ENCODE results near the gene PCDHB4.
A peak's percentile ranks its signal among the peaks of the same experiment; 100 is the strongest.
"Not testable (repeated sequence)": the region's sequence is repeated elsewhere in the genome, so short reads cannot be mapped to it uniquely, and the experiment has no call there.

PCDHB4 gene

DNA sequence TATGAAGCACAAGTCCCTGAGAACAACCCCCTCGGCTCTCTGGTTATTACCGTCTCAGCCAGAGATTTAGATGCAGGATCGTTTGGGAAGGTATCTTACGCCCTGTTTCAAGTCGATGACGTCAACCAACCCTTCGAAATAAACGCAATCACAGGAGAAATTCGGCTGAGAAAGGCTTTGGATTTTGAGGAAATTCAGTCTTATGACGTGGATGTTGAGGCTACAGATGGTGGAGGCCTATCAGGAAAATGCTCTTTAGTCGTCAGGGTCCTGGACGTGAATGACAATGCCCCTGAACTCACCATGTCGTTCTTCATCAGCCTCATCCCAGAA, 29.3 kb downstream of the PCDHB4 start:
- POLR2A ChIA-PET: no interaction called here
- CTCF ChIA-PET: no interaction called here
- TF ChIP-seq CTBP1 (IDR thresholded peaks at IDR 0.05; ENCODE audit: borderline replicate concordance): no peak
- TF ChIP-seq LEF1 (IDR thresholded peaks at IDR 0.05; ENCODE audit: borderline replicate concordance): no peak
- no peak for TF ChIP-seq FOXK2 (IDR thresholded peaks at IDR 0.05)
- TF ChIP-seq ARNT (IDR thresholded peaks at IDR 0.05): no peak
- TF ChIP-seq ELF4 (IDR thresholded peaks at IDR 0.05): no peak
- no peak for TF ChIP-seq TARDBP (IDR thresholded peaks at IDR 0.05)
- TF ChIP-seq L3MBTL2 (conservative IDR thresholded peaks at IDR 0.05): no peak
- no peak for TF ChIP-seq BHLHE40 (IDR thresholded peaks at IDR 0.05; ENCODE audit: borderline replicate concordance)
- no peak for TF ChIP-seq FOXA1 (IDR thresholded peaks at IDR 0.05)
- no peak for TF ChIP-seq SP1 (IDR thresholded peaks at IDR 0.05)
- TF ChIP-seq SUZ12 (IDR thresholded peaks at IDR 0.05): no peak
- no peak for TF ChIP-seq NFRKB (IDR thresholded peaks at IDR 0.05)
- TF ChIP-seq PKNOX1 (IDR thresholded peaks at IDR 0.05): no peak
- no peak for TF ChIP-seq FOXM1 (IDR thresholded peaks at IDR 0.05; ENCODE audit: borderline replicate concordance)
- no peak for TF ChIP-seq ZNF384 (IDR thresholded peaks at IDR 0.05)
- TF ChIP-seq HDGF (IDR thresholded peaks at IDR 0.05; ENCODE audit: borderline replicate concordance): no peak
- DNase-seq (ENCODE audit: extremely low spot score): no peak

DNA sequence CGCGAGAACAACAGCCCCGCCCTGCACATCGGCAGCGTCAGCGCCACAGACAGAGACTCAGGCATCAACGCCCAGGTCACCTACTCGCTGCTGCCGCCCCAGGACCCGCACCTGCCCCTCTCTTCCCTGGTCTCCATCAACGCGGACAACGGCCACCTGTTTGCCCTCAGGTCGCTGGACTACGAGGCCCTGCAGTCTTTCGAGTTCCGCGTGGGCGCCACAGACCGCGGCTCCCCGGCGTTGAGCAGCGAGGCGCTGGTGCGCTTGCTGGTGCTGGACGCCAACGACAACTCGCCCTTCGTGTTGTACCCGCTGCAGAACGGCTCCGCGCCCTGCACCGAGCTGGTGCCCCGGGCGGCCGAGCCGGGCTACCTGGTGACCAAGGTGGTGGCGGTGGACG, 30.0 kb downstream of the PCDHB4 start:
- CTCF ChIA-PET; POLR2A ChIA-PET; DNase-seq (ENCODE audit: extremely low spot score): not testable (repeated sequence)

DNA sequence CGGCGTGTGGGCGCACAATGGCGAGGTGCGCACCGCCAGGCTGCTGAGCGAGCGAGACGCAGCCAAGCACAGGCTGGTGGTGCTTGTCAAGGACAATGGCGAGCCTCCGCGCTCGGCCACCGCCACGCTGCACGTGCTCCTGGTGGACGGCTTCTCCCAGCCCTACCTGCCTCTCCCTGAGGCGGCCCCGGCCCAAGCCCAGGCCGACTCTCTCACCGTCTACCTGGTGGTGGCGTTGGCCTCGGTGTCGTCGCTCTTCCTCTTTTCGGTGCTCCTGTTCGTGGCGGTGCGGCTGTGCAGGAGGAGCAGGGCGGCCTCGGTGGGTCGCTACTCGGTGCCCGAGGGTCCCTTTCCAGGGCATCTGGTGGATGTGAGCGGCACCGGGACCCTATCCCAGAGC, 30.5 kb downstream of the PCDHB4 start:
- DNase-seq (ENCODE audit: extremely low spot score); POLR2A ChIA-PET; CTCF ChIA-PET: not testable (repeated sequence)

DNA sequence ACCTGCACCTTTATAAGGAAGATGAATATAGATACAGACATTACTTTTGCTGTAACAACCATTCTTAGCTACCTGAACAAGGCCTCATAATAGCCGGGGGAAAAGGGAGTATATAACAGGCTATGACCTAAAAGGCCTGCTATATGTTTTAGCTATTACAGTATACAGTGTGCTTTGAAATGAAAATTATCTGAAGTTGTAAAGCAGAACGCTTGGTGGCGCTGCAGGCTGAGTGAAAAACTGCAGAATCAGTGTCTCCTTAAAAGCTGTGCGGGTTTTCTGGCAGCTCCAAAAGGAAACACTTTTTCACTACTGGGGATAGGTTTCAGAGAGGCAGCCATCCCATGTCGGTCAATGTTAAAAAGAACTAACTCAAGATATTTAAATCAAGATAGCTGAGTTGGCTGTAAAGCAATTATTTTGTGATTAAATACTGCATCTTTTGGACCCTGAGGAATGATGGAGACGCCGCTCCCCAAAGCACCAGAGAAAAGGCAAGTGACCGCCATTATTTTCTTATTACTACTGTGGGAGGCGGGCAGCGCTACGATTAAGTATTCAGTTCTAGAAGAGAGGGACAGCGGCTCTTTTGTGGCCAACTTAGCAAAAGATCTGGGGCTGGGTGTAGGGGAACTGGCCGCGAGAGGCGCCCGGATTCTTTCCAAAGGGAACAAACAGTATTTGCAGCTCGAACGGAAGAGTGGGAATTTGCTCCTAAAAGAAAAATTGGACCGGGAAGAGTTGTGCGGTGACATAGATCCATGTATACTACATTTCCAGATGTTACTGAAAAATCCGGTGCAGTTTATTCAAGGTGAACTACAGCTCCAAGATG, 34.1 kb downstream of the PCDHB4 start:
- DNase-seq (ENCODE audit: extremely low spot score): no peak
- CTCF ChIA-PET: interaction anchor here (0.5 to 0.6 kb wide), 3 partner anchors 14 to 105 kb away, joined by 3 read pairs; no protein-coding TSS in a partner anchor
- TF ChIP-seq FOXM1 (IDR thresholded peaks at IDR 0.05; ENCODE audit: borderline replicate concordance) (no peak), PKNOX1 (IDR thresholded peaks at IDR 0.05) (no peak), SP1 (IDR thresholded peaks at IDR 0.05) (no peak), TARDBP (IDR thresholded peaks at IDR 0.05) (no peak), SUZ12 (IDR thresholded peaks at IDR 0.05) (no peak)
- POLR2A ChIA-PET: no interaction called here

- POLR2A ChIA-PET; CTCF ChIA-PET; DNase-seq (ENCODE audit: extremely low spot score): not testable (repeated sequence)
Measured at GRCh38 chr5:141157356-141157755, 35.7 kb downstream of the PCDHB4 start.

- CTCF ChIA-PET; POLR2A ChIA-PET; DNase-seq (ENCODE audit: extremely low spot score): not testable (repeated sequence)
Measured at GRCh38 chr5:141157901-141158300, 36.3 kb downstream of the PCDHB4 start.

DNA sequence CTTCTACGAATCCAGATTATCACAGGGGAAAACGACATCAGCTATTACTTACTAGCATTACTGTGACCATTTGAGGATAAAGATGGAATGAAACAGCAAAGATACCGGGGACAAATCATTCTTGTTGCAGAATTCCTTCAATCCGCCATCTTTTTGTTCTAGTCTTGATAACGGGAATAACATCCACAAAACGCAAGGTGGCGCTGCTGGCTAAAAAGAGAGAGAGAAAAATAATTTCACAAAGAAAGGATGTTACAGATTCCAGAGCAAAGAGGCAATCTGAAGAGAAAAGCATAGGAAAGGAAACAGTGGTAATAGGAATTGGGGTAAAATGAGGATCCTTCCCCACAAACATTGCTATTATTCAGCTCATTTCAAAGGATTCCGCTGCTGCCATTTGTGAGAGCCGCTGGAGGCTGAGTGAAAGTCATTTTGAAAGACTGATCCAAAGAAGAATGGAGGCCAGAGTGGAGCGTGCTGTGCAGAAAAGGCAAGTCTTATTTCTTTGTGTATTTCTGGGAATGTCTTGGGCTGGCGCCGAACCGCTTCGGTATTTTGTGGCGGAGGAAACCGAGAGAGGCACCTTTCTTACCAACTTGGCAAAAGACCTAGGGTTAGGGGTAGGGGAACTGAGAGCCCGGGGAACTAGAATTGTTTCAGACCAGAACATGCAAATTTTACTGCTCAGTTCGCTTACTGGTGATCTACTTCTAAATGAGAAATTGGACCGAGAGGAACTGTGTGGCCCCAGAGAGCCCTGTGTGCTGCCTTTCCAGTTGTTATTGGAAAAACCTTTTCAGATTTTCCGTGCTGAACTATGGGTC, 51.0 kb downstream of the PCDHB4 start, which contains the start of gene PCDHB7:
Gene PCDHB7, plus strand, starts transcription at position 264 of the 824 bp plus-strand sequence. Its CDS starts 192 bp downstream, at position 456.
- peak; percentile 19 for DNase-seq (ENCODE audit: extremely low spot score)
- ChIA-PET CTCF (interaction anchor here (1.3 kb wide), 1 partner anchor 303 kb away, joined by 4 read pairs; no protein-coding TSS in a partner anchor), POLR2A (no interaction called here)
- no peak for TF ChIP-seq ARNT (IDR thresholded peaks at IDR 0.05)
- TF ChIP-seq FOXK2 (IDR thresholded peaks at IDR 0.05): no peak
- no peak for TF ChIP-seq TARDBP (IDR thresholded peaks at IDR 0.05)
- no peak for TF ChIP-seq L3MBTL2 (conservative IDR thresholded peaks at IDR 0.05)
- TF ChIP-seq ZNF384 (IDR thresholded peaks at IDR 0.05): no peak
- TF ChIP-seq ELF4 (IDR thresholded peaks at IDR 0.05): no peak
- TF ChIP-seq CTBP1 (IDR thresholded peaks at IDR 0.05; ENCODE audit: borderline replicate concordance): no peak
- no peak for TF ChIP-seq FOXM1 (IDR thresholded peaks at IDR 0.05; ENCODE audit: borderline replicate concordance)
- TF ChIP-seq PKNOX1 (IDR thresholded peaks at IDR 0.05): no peak
- no peak for TF ChIP-seq FOXA1 (IDR thresholded peaks at IDR 0.05)
- no peak for TF ChIP-seq LEF1 (IDR thresholded peaks at IDR 0.05; ENCODE audit: borderline replicate concordance)
- TF ChIP-seq SP1 (IDR thresholded peaks at IDR 0.05): no peak
- TF ChIP-seq SUZ12 (IDR thresholded peaks at IDR 0.05): no peak
- no peak for TF ChIP-seq NFRKB (IDR thresholded peaks at IDR 0.05)
- no peak for TF ChIP-seq HDGF (IDR thresholded peaks at IDR 0.05; ENCODE audit: borderline replicate concordance)
- no peak for TF ChIP-seq BHLHE40 (IDR thresholded peaks at IDR 0.05; ENCODE audit: borderline replicate concordance)

GRCh38 chr5:141174291-141175104, 52.9 kb downstream of the PCDHB4 start:
- POLR2A ChIA-PET; CTCF ChIA-PET; DNase-seq (ENCODE audit: extremely low spot score): not testable (repeated sequence)

Data from HEK293T (cell line).